ENCODE data around the gene TPPP.

DNA sequence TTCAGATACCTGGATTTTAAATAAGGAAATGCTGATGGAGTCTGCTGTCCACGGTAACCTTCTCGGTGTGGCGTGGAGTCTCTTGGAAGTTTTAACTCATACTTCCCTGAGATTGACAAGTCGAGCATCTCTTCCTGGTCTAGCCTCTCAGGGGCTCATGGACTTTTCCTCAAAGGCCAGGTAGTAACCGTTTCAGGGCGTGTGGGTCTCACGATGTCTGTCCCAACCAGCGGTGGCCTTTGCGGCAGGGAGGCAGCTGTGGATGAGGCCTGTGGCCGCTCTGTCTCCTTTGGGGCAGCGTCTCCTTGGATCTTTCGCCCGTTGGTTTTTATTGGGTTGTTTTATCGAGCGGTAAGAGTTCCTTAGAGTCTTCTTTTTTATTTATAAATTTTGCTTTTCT lies 48.2 kb downstream of the TPPP start:
- TF ChIP-seq, protein P1, sequence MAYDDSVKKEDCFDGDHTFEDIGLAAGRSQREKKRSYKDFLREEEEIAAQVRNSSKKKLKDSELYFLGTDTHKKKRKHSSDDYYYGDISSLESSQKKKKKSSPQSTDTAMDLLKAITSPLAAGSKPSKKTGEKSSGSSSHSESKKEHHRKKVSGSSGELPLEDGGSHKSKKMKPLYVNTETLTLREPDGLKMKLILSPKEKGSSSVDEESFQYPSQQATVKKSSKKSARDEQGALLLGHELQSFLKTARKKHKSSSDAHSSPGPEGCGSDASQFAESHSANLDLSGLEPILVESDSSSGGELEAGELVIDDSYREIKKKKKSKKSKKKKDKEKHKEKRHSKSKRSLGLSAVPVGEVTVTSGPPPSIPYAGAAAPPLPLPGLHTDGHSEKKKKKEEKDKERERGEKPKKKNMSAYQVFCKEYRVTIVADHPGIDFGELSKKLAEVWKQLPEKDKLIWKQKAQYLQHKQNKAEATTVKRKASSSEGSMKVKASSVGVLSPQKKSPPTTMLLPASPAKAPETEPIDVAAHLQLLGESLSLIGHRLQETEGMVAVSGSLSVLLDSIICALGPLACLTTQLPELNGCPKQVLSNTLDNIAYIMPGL (CRISPR knock-in tag; IDR thresholded peaks at IDR 0.05; ENCODE audit: borderline replicate concordance): no peak
- TF ChIP-seq, protein P2, sequence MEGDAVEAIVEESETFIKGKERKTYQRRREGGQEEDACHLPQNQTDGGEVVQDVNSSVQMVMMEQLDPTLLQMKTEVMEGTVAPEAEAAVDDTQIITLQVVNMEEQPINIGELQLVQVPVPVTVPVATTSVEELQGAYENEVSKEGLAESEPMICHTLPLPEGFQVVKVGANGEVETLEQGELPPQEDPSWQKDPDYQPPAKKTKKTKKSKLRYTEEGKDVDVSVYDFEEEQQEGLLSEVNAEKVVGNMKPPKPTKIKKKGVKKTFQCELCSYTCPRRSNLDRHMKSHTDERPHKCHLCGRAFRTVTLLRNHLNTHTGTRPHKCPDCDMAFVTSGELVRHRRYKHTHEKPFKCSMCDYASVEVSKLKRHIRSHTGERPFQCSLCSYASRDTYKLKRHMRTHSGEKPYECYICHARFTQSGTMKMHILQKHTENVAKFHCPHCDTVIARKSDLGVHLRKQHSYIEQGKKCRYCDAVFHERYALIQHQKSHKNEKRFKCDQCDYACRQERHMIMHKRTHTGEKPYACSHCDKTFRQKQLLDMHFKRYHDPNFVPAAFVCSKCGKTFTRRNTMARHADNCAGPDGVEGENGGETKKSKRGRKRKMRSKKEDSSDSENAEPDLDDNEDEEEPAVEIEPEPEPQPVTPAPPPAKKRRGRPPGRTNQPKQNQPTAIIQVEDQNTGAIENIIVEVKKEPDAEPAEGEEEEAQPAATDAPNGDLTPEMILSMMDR (IDR thresholded peaks at IDR 0.05): no peak
- TF ChIP-seq NFE2L2 (conservative IDR thresholded peaks at IDR 0.05; ENCODE audit: low read length) (no peak), POLR2A (IDR thresholded peaks at IDR 0.05; ENCODE audit: low read length) (no peak), HDAC2 (IDR thresholded peaks at IDR 0.05) (no peak), EP300 (IDR thresholded peaks at IDR 0.05) (no peak), HOXA7 (CRISPR knock-in tag; IDR thresholded peaks at IDR 0.05) (no peak), MAZ (IDR thresholded peaks at IDR 0.05; ENCODE audit: borderline replicate concordance, low read depth, low read length) (no peak), CHD2 (IDR thresholded peaks at IDR 0.05; ENCODE audit: low read length, partially characterized antibody) (no peak), HOXB13 (CRISPR knock-in tag; IDR thresholded peaks at IDR 0.05; ENCODE audit: low read depth) (no peak), ZFP36 (IDR thresholded peaks at IDR 0.05; ENCODE audit: borderline replicate concordance, partially characterized antibody) (no peak)
- TF ChIP-seq, protein P3, sequence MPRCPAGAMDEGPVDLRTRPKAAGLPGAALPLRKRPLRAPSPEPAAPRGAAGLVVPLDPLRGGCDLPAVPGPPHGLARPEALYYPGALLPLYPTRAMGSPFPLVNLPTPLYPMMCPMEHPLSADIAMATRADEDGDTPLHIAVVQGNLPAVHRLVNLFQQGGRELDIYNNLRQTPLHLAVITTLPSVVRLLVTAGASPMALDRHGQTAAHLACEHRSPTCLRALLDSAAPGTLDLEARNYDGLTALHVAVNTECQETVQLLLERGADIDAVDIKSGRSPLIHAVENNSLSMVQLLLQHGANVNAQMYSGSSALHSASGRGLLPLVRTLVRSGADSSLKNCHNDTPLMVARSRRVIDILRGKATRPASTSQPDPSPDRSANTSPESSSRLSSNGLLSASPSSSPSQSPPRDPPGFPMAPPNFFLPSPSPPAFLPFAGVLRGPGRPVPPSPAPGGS (IDR thresholded peaks at IDR 0.05): no peak
- TF ChIP-seq, protein P4, sequence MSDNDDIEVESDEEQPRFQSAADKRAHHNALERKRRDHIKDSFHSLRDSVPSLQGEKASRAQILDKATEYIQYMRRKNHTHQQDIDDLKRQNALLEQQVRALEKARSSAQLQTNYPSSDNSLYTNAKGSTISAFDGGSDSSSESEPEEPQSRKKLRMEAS (IDR thresholded peaks at IDR 0.05): no peak
